Chondrocyte (in vitro differentiated cells): ENCODE data around the gene KDM4D. TPM values are rescaled to one million over a fixed set of nuclear protein-coding genes. Genes with fewer than 3 reads are reported as not detected.
A peak's percentile ranks its signal among the peaks of the same experiment; 100 is the strongest.

Experiments used
- DNase-seq: peaks from one replicate; pipeline ENCODE4 v3.0.0; 2021; ENCODE audit warnings: mixed read lengths, low spot score
- H3K27ac Mint-ChIP-seq: one replicate; pipeline ENCODE4 v1.8.0; 2021; ENCODE audit warnings: mild to moderate bottlenecking, moderate library complexity, mixed read lengths; ENCODE audit not compliant: unreplicated experiment
- H3K27me3 Mint-ChIP-seq: 2 replicates; pipeline ENCODE4 v1.8.0; 2021; ENCODE audit warnings: low read depth, mixed read lengths
- H3K36me3 Mint-ChIP-seq: 2 replicates; pipeline ENCODE4 v1.8.0; 2021; ENCODE audit warnings: low read depth, mixed read lengths
- H3K4me1 Mint-ChIP-seq: 2 replicates; pipeline ENCODE4 v1.8.0; 2021; ENCODE audit warnings: low read depth, mild to moderate bottlenecking, mixed read lengths
- H3K4me3 Mint-ChIP-seq: one replicate; pipeline ENCODE4 v1.8.0; 2021; ENCODE audit warnings: mild to moderate bottlenecking, moderate library complexity, mixed read lengths; ENCODE audit not compliant: unreplicated experiment
- H3K9me3 Mint-ChIP-seq: 2 replicates; pipeline ENCODE4 v1.8.0; 2021; ENCODE audit warnings: low read depth, mixed read lengths
- total RNA-seq: library from RNA; stranded (reverse); gene quantifications from 3 replicates; pipeline ENCODE4 v1.2.1, GENCODE V29; 2021
- TF ChIP-seq, protein P1 (sequence below): fragments of 200-600 bp; sonication (generic); IDR thresholded peaks from 2 replicates; pipeline ENCODE4 v1.5.0; 2021; ENCODE audit warnings: antibody characterized with exemption, mild to moderate bottlenecking, moderate library complexity

KDM4D gene
- total RNA-seq, 1 donor from 2014 or later, result 0.65 TPM

DNA sequence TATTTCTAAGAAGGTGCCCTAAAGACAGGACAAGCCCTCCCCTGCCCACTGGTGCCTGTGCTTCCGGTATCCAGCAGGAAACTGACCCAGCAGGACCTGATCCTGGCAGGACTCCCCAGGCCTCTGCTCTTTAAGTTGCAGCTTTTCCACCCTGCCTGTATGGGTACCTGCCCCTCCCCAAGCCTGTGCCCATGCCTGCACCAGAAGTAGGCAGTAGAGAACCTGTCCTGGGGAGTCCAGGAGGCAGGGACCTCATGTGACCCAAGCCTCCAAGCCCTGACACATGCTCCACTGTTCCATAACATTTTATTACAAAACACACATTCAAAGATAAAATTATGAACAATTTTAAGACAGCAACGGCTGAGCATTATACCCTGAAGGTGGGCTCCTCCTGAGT, 14.3 kb upstream of the KDM4D start:
- Mint-ChIP-seq H3K4me3 (no peak overlapping the region), H3K27me3 (no peaks in the 10 kb centered on the region), H3K9me3 (peaks cover 3% of the 10 kb centered on the region), H3K4me1 (peaks cover 6% of the 10 kb centered on the region), H3K27ac (peak overlapping the region; percentile 80), H3K36me3 (peaks cover 9% of the 10 kb centered on the region)
- TF ChIP-seq, protein P1, sequence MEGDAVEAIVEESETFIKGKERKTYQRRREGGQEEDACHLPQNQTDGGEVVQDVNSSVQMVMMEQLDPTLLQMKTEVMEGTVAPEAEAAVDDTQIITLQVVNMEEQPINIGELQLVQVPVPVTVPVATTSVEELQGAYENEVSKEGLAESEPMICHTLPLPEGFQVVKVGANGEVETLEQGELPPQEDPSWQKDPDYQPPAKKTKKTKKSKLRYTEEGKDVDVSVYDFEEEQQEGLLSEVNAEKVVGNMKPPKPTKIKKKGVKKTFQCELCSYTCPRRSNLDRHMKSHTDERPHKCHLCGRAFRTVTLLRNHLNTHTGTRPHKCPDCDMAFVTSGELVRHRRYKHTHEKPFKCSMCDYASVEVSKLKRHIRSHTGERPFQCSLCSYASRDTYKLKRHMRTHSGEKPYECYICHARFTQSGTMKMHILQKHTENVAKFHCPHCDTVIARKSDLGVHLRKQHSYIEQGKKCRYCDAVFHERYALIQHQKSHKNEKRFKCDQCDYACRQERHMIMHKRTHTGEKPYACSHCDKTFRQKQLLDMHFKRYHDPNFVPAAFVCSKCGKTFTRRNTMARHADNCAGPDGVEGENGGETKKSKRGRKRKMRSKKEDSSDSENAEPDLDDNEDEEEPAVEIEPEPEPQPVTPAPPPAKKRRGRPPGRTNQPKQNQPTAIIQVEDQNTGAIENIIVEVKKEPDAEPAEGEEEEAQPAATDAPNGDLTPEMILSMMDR, result no peak
- no peak for DNase-seq

DNA sequence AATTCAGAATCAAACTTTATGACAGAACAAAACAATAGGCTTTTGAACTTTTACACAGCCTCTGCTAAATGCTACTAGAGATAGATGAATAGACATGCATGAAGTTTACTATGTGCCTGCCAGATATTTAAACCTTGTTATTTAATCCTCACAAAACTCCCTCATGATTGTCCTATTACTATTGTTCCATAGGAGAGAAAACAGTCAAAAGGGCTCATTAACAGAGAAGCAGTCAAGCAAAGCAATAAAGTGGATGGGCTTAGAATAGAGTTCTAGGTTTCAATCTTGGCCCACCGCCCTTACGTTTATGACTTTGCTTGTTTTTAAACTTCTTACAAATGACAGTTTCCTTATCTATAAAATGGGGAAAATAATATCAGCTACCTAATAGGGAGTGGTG, 13.0 kb upstream of the KDM4D start:
- Mint-ChIP-seq H3K27ac (no peak overlapping the region), H3K4me1 (peaks cover 6% of the 10 kb centered on the region)

DNA sequence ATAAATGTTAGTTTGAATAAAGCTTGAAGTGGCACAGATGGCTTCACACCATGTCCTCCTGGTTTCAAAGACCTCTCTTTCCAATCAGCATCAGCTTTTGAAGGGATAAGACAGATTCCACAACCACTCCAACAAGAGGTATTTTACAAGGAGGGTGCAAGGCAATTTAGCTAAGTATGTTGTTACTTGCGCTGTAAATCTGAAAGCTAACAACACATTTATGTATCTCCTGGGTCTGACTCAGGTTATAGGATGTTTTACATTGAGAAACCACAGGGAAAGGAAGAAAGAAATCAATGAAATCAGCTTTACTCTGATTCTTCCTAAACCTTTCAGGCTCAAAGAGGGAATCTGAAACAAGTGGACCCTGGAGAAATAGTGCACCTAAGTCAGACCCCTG, 12.3 kb upstream of the KDM4D start:
- no peak overlapping the region for H3K27ac Mint-ChIP-seq
- H3K9me3 Mint-ChIP-seq, result no peaks in the 10 kb centered on the region
- H3K4me1 Mint-ChIP-seq, result peaks cover 6% of the 10 kb centered on the region
- H3K4me3 Mint-ChIP-seq, result no peak overlapping the region
- no peaks in the 10 kb centered on the region for H3K27me3 Mint-ChIP-seq
- peaks cover 23% of the 10 kb centered on the region for H3K36me3 Mint-ChIP-seq
- TF ChIP-seq, protein P1, result no peak
- no peak for DNase-seq

More for the DNA sequence above, 13.0 kb upstream of the KDM4D start:
- H3K27me3 Mint-ChIP-seq, result no peaks in the 10 kb centered on the region
- H3K9me3 Mint-ChIP-seq, result no peaks in the 10 kb centered on the region
- DNase-seq, result no peak
- H3K36me3 Mint-ChIP-seq, result peaks cover 17% of the 10 kb centered on the region
- TF ChIP-seq, protein P1, result no peak
- H3K4me3 Mint-ChIP-seq, result no peak overlapping the region

DNA sequence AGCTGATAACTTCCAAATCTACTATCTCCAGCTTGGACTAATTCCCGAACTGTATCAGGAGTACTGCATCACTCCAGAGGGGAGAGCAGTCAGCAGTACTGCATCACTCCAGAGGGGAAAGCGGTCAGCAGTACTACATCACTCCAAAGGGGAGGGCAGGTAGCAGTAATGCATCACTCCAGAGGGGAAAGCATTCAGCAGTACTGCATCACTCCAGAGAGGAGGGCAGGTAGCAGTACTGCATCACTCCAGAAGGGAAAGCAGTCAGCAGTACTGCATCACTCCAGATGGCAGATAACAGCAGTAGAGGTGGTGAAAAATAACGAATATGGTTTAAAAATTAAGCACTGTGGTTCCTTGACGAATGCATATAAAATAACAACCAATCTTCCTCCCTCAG, 8.6 kb upstream of the KDM4D start:
- no peaks in the 10 kb centered on the region for H3K27me3 Mint-ChIP-seq

DNA sequence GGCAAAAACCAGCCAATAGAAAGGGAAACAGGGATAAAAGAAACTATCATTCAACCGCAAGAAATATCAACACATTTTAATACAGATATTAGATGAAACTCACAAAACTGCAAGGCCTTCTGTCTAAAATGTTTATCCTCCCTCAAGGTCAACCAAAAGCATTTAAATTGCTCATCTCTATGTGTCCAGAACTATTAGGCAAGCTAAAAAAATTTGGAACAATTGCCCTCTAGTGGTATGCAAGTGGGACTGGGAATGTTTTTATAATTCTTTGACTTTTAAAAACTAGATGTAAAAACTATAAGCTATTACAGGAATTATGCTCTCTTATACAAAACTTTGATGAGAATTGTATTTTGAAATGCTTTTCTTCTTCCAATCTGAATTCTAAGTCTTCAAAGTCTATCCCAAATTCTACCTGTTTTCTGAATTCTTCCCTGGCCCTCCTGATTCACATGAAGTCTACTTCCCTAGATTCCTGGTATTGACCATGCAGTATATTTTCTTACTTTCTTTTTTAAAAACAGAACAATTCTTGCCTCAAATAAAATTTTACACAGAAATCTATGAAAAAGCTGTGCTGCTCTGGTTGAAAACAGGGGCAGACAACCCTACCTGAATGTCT, 5.1 kb upstream of the KDM4D start:
- Mint-ChIP-seq H3K27me3 (no peaks in the 10 kb centered on the region), H3K9me3 (no peaks in the 10 kb centered on the region), H3K36me3 (peaks cover 41% of the 10 kb centered on the region), H3K27ac (no peak overlapping the region), H3K4me3 (no peak overlapping the region), H3K4me1 (peaks cover 20% of the 10 kb centered on the region)
- DNase-seq, result no peak
- TF ChIP-seq, protein P1, result peak; percentile 88

More for the DNA sequence above, 8.6 kb upstream of the KDM4D start:
- DNase-seq, result no peak
- Mint-ChIP-seq H3K4me3 (no peak overlapping the region), H3K36me3 (peaks cover 45% of the 10 kb centered on the region), H3K27ac (no peak overlapping the region), H3K9me3 (no peaks in the 10 kb centered on the region), H3K4me1 (peaks cover 5% of the 10 kb centered on the region)
- TF ChIP-seq, protein P1, result no peak
